Nephron progenitor cell (in vitro differentiated cells): ENCODE measurements around the gene GNS.

Source experiments
- DNase-seq: peaks from one replicate; pipeline ENCODE4 v3.0.0; 2021
- H3K27ac Mint-ChIP-seq: 2 replicates; pipeline ENCODE4 v1.8.0; 2021; ENCODE audit warnings: mild to moderate bottlenecking, moderate library complexity, mixed read lengths
- H3K27me3 Mint-ChIP-seq: 2 replicates; pipeline ENCODE4 v1.8.0; 2021; ENCODE audit warnings: mild to moderate bottlenecking, low read depth, mixed read lengths; ENCODE audit not compliant: poor library complexity
- H3K36me3 Mint-ChIP-seq: 2 replicates; pipeline ENCODE4 v1.8.0; 2021; ENCODE audit warnings: low read depth, mixed read lengths
- H3K4me1 Mint-ChIP-seq: 2 replicates; pipeline ENCODE4 v1.8.0; 2021; ENCODE audit warnings: mixed read lengths
- H3K4me3 Mint-ChIP-seq: 2 replicates; pipeline ENCODE4 v1.8.0; 2021; ENCODE audit warnings: mild to moderate bottlenecking, moderate library complexity, mixed read lengths
- H3K9me3 Mint-ChIP-seq: 2 replicates; pipeline ENCODE4 v1.8.0; 2021; ENCODE audit warnings: mild to moderate bottlenecking, moderate library complexity, mixed read lengths
- TF ChIP-seq, protein P1 (sequence below): fragments of 200-600 bp; sonication (generic); IDR thresholded peaks from 2 replicates; pipeline ENCODE4 v1.5.0; 2021; ENCODE audit warnings: antibody characterized with exemption

GNS gene

DNA sequence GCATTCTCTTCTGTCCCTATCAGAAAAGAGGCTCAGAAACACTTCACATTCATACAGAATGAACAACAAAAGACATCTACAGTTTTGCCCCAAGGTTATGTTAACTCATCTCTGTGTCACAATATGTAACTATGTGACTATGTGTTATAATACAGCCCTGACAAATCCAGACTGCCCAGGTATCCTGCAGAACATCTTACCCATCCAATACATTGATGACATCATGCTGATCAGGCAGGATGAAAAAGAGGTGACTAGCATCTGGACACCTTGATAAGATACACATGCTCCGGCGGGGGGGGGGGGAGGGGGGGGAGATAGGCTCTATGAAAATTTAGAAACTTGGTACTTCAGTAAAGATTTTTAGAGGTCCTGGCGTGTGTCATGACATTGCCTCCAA, 8.3 kb upstream of the GNS start:
- no peak for DNase-seq
- peaks cover 4% of the 10 kb centered on the region for H3K9me3 Mint-ChIP-seq
- no peak overlapping the region for H3K4me3 Mint-ChIP-seq
- no peaks in the 10 kb centered on the region for H3K36me3 Mint-ChIP-seq
- peaks cover 13% of the 10 kb centered on the region for H3K27me3 Mint-ChIP-seq
- TF ChIP-seq, protein P1, sequence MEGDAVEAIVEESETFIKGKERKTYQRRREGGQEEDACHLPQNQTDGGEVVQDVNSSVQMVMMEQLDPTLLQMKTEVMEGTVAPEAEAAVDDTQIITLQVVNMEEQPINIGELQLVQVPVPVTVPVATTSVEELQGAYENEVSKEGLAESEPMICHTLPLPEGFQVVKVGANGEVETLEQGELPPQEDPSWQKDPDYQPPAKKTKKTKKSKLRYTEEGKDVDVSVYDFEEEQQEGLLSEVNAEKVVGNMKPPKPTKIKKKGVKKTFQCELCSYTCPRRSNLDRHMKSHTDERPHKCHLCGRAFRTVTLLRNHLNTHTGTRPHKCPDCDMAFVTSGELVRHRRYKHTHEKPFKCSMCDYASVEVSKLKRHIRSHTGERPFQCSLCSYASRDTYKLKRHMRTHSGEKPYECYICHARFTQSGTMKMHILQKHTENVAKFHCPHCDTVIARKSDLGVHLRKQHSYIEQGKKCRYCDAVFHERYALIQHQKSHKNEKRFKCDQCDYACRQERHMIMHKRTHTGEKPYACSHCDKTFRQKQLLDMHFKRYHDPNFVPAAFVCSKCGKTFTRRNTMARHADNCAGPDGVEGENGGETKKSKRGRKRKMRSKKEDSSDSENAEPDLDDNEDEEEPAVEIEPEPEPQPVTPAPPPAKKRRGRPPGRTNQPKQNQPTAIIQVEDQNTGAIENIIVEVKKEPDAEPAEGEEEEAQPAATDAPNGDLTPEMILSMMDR = no peak
- H3K27ac Mint-ChIP-seq = no peak overlapping the region
- no peaks in the 10 kb centered on the region for H3K4me1 Mint-ChIP-seq

DNA sequence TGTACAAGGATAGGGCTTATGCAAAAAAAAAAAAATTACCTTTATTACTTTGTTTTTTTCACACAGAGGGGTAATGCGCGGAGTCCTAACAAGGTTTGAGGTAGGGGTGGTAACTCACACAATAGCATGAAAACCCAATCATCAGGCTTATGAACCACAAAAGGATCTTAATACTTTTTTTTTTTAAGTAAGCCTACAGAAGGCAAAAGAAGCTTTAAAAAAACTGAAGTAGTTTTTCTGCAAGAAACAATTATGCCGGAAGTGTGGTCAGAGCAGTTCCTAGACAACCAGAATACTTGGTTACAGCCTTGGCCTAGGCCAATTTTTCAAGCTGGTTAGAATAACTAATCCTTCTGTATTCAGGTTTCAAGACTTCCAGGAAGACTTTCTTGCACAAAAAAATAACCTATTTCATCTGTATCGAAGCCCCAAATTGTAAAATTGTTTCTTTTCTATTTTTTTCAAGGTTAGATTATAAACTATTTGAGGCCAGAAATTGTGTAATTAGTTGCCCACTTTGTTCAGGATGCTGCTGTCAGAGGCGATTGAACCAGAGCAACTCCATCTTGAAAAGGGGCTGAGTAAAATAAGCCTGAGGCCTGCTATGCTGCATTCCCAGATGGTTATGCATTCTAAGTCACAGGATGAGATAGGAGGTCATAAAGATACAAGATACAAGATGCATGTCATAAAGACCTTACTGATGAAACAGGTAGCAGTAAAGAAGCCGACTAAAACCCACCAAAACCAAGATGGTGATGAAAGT, 1.8 kb upstream of the GNS start:
- no peak for DNase-seq
- H3K27ac Mint-ChIP-seq = no peak overlapping the region
- H3K4me3 Mint-ChIP-seq = no peak overlapping the region
- H3K4me1 Mint-ChIP-seq = peaks cover 26% of the 10 kb centered on the region
- H3K27me3 Mint-ChIP-seq = peaks cover 4% of the 10 kb centered on the region
- TF ChIP-seq, protein P1 = no peak
- no peaks in the 10 kb centered on the region for H3K9me3 Mint-ChIP-seq
- peaks cover 8% of the 10 kb centered on the region for H3K36me3 Mint-ChIP-seq

DNA sequence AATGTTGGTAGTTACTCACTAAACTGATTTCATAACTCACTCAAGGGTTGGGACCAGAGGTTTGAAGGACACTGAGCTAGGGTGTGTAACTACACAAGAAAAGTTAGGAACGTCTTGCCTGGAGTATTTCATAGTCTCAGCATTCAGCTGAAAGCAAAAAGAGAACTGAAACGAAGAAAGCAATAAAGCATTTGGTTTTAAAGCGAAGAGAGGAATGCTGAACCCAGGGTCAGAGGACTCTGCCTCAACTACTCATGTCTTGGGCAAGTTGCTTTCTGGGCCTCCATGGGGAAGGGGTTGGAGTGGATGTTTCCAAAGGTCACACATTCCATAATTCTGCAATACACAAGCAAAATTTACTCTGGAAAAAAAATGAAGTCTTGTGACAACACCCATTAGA, 1.4 kb downstream of the GNS start:
- H3K4me3 Mint-ChIP-seq = peak overlapping the region; percentile 66
- no peak overlapping the region for H3K27ac Mint-ChIP-seq
- peaks cover 26% of the 10 kb centered on the region for H3K4me1 Mint-ChIP-seq
- peaks cover 3% of the 10 kb centered on the region for H3K27me3 Mint-ChIP-seq
- no peaks in the 10 kb centered on the region for H3K9me3 Mint-ChIP-seq
- H3K36me3 Mint-ChIP-seq = peaks cover 23% of the 10 kb centered on the region
- TF ChIP-seq, protein P1 = no peak
- no peak for DNase-seq

DNA sequence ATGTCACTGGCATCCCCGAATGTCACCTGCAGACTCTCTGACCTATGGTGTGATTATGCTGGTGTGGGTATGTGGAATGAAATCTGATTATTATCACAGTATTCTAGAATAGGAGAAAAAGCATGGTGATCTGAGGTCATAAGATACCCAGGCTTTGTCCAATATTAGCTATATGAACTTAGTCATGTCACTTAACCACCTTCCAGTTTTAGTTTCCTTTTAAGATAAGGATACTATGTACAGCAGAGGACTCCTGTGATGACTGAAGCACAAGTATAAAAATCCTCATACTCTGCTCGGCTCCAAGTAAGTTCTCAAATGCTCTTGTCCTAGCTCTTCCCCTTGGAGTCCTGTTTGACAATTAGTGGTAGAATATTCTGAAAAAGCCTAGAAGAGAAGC, 2.8 kb downstream of the GNS start:
- H3K4me1 Mint-ChIP-seq = peaks cover 26% of the 10 kb centered on the region
- H3K36me3 Mint-ChIP-seq = peaks cover 27% of the 10 kb centered on the region
- no peak overlapping the region for H3K4me3 Mint-ChIP-seq
- no peak for DNase-seq
- no peak overlapping the region for H3K27ac Mint-ChIP-seq
- TF ChIP-seq, protein P1 = no peak
- no peaks in the 10 kb centered on the region for H3K9me3 Mint-ChIP-seq
- peaks cover 3% of the 10 kb centered on the region for H3K27me3 Mint-ChIP-seq

DNA sequence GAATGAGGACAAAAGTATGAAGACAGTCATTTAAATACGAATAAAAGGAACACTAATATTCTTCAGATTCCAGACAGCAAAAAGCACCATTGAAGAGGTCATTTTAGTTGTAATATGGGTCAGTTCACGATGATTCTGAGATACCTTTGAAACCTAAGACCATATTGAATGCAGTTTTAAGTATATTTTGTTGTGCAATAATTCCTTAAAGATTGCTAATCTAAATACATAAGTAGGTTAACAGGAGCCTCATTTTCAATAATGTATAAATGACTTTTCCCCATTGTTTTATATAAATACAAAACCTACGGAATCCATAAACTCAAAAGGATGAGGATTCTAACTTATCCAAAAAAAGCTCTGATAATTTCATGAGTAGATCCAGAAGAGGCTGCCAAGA, 5.8 kb downstream of the GNS start:
- Mint-ChIP-seq H3K4me3 (no peak overlapping the region), H3K9me3 (no peaks in the 10 kb centered on the region), H3K27ac (no peak overlapping the region), H3K4me1 (peaks cover 12% of the 10 kb centered on the region), H3K27me3 (peaks cover 3% of the 10 kb centered on the region), H3K36me3 (peaks cover 49% of the 10 kb centered on the region)
- TF ChIP-seq, protein P1 = no peak
- no peak for DNase-seq

DNA sequence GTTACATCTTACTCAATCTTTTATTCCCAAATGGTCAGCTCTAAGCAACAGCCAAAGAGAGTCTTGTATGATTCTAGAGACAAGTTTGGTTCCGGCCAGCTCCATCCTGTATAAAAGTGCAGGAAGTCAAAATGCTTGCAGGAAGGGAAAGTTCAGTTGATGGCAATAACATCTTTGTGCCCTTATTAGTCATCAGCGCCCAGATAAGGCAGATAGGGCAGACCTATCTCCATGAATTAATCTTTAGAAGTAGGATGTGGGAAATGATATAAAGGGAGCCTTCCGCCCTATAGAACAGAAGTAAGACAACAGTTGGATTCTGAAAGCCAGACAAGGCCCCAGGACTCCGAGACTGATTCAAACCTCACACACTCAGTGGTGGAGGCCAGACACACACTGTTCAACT, 6.4 kb downstream of the GNS start:
- DNase-seq = no peak
- H3K36me3 Mint-ChIP-seq = peaks cover 55% of the 10 kb centered on the region
- TF ChIP-seq, protein P1 = no peak
- no peak overlapping the region for H3K27ac Mint-ChIP-seq
- peaks cover 8% of the 10 kb centered on the region for H3K4me1 Mint-ChIP-seq
- H3K27me3 Mint-ChIP-seq = peaks cover 3% of the 10 kb centered on the region
- no peaks in the 10 kb centered on the region for H3K9me3 Mint-ChIP-seq
- H3K4me3 Mint-ChIP-seq = no peak overlapping the region
